ENCODE measurements around the gene VSTM4. TPM values are rescaled to one million over a fixed set of nuclear protein-coding genes. Genes with fewer than 3 reads are reported as not detected.
A peak's percentile ranks its signal among the peaks of the same experiment; 100 is the strongest.

Gene VSTM4
- total RNA-seq, 2 experiments from 2014 or later = not detected

DNA sequence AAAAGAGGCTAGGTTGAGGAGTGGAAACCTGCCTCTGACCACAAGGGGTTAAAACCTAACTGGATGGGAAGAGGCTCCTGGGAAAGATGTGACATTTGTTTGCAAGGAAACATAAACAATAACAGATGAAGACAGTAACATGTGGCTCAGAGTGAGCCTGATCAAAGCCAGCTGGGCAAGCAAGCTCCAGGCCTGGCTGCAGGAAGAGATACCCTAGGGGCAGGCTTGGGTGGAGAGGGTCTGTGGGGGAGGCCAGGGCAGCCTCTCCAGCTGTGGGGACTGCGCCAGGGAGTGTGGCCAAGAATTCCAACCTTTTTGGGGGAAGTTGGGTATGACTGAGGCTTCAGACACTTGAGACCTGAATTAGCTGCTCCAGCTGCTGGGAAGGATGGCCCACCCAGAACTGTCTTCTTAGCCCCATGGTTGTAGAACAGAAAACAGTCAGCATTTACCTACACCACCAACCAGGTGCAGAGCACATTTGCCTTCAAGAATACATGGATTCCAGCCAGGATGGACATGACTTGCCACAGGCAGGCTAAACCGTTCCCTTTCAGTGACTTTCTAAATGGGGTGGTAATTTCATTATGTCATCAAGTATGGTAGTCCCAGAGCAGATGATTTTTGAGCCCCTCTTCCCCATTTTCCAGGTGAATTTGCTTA, 28.9 kb upstream of the VSTM4 start:
- CTCF ChIA-PET (ENCODE audit: unreplicated experiment) = interaction anchor here (1.0 kb wide), 1 partner anchor 10 kb away, joined by 3 read pairs; the partner anchor contains the start of gene FAM170B

GRCh38 chr10:49143249-49143648, 27.9 kb upstream of the VSTM4 start:
- no peaks in the 10 kb centered on the region; the same call in 1 of the 2 replicates for H3K36me3 ChIP-seq (ENCODE audit: insufficient read depth, low read length)
- BruUV-seq (replicated peaks) = no TSS peak
- ChIA-PET CTCF (ENCODE audit: unreplicated experiment) (interaction anchor here (1.0 kb wide), 1 partner anchor 9 kb away, joined by 3 read pairs; the partner anchor contains the start of gene FAM170B), POLR2A (interaction anchor here (1.1 to 1.5 kb wide), 2 partner anchors 8 kb away, joined by 3 to 4 read pairs; no protein-coding TSS in a partner anchor)
- no peaks in the 10 kb centered on the region for H3K9me3 ChIP-seq (ENCODE audit: low read length)
- H3K4me3 ChIP-seq (ENCODE audit: low read depth, low read length, poor library complexity, severe bottlenecking) = no peak overlapping the region
- intact Hi-C loops (cut with micrococcal nuclease; ENCODE audit: unreplicated experiment) = no loop called here
- TF ChIP-seq EZH2phosphoT487 (IDR thresholded peaks at IDR 0.05; ENCODE audit: borderline replicate concordance, low read depth, low read length) (no peak), CTCF (conservative IDR thresholded peaks at IDR 0.05; ENCODE audit: low read length) (no peak)
- no peaks in the 10 kb centered on the region for H3K79me2 ChIP-seq (ENCODE audit: insufficient read depth, low read depth, low read length)
- H3K9me2 ChIP-seq (ENCODE audit: insufficient read depth, low read length) = no peaks in the 10 kb centered on the region
- peak overlapping the region; percentile 10; the same call in 1 of the 2 replicates for H3K4me2 ChIP-seq (ENCODE audit: low read length)
- peak overlapping the region; percentile 10 for H3K27ac ChIP-seq (ENCODE audit: low read depth, low read length, poor library complexity, severe bottlenecking)
- H2AFZ ChIP-seq (ENCODE audit: low read length) = peak overlapping the region; percentile 23; the same call in 1 of the 2 replicates
- peak; percentile 71 for DNase-seq (ENCODE audit: low spot score)
- no peaks in the 10 kb centered on the region for H4K20me1 ChIP-seq (ENCODE audit: insufficient read depth, low read length)
- peaks cover 30% of the 10 kb centered on the region for H3K4me1 ChIP-seq (ENCODE audit: insufficient read depth, low read length, poor library complexity, severe bottlenecking)

More for the DNA sequence above, 28.9 kb upstream of the VSTM4 start:
- TF ChIP-seq EZH2phosphoT487 (IDR thresholded peaks at IDR 0.05; ENCODE audit: borderline replicate concordance, low read depth, low read length) (no peak), CTCF (conservative IDR thresholded peaks at IDR 0.05; ENCODE audit: low read length) (no peak)
- H2AFZ ChIP-seq (ENCODE audit: low read length) = no peak overlapping the region
- H3K27ac ChIP-seq (ENCODE audit: low read depth, low read length, poor library complexity, severe bottlenecking) = no peak overlapping the region
- BruUV-seq (replicated peaks) = no TSS peak
- H3K4me2 ChIP-seq (ENCODE audit: low read length) = no peak overlapping the region
- H3K4me3 ChIP-seq (ENCODE audit: low read depth, low read length, poor library complexity, severe bottlenecking) = no peak overlapping the region
- peaks cover 24% of the 10 kb centered on the region for H3K4me1 ChIP-seq (ENCODE audit: insufficient read depth, low read length, poor library complexity, severe bottlenecking)
- no peaks in the 10 kb centered on the region for H3K9me2 ChIP-seq (ENCODE audit: insufficient read depth, low read length)
- no peaks in the 10 kb centered on the region; the same call in 1 of the 2 replicates for H3K36me3 ChIP-seq (ENCODE audit: insufficient read depth, low read length)
- H3K9me3 ChIP-seq (ENCODE audit: low read length) = no peaks in the 10 kb centered on the region
- H4K20me1 ChIP-seq (ENCODE audit: insufficient read depth, low read length) = no peaks in the 10 kb centered on the region
- POLR2A ChIA-PET = interaction anchor here (1.5 kb wide), 1 partner anchor 9 kb away, joined by 4 read pairs; no protein-coding TSS in a partner anchor
- no peak for DNase-seq (ENCODE audit: low spot score)
- no peaks in the 10 kb centered on the region for H3K79me2 ChIP-seq (ENCODE audit: insufficient read depth, low read depth, low read length)
- intact Hi-C loops (cut with micrococcal nuclease; ENCODE audit: unreplicated experiment) = no loop called here
